Stimulated activated naive CD8-positive, alpha-beta T cell treated with anti-CD3 and anti-CD28 coated beads, Interleukin-15, Interleukin-2, amounts not matched to agents 100 U/mL and 50 U/mL, for 24 hours (primary cell): ENCODE data around the gene OSBPL1A.

Experiments used
- ATAC-seq: fragments of 150-1000 bp; cut with Tn5 transposase; one replicate; pipeline ENCODE4 v1.10.0; 2021
- DNase-seq: peaks from one replicate; pipeline ENCODE4 v3.0.0; 2021

Gene OSBPL1A

GRCh38 chr18:24267878-24268277 lies 129.7 kb downstream of the OSBPL1A start:
- ATAC-seq (no peak), DNase-seq (no peak)

GRCh38 chr18:24266131-24266530 lies 131.5 kb downstream of the OSBPL1A start:
- no peak for DNase-seq

GRCh38 chr18:24265502-24266064 lies 132.0 kb downstream of the OSBPL1A start:
- no peak for DNase-seq
- ATAC-seq, result no peak

More at GRCh38 chr18:24266131-24266530, 131.5 kb downstream of the OSBPL1A start:
- ATAC-seq, result no peak

GRCh38 chr18:24263050-24263449 lies 134.6 kb downstream of the OSBPL1A start:
- DNase-seq, result no peak
- no peak for ATAC-seq

- DNase-seq (no peak), ATAC-seq (no peak)
Observed at GRCh38 chr18:24262087-24262486, 135.5 kb downstream of the OSBPL1A start.

GRCh38 chr18:24259869-24260641 lies 137.6 kb downstream of the OSBPL1A start:
- ATAC-seq, result no peak

GRCh38 chr18:24254071-24254470 lies 143.6 kb downstream of the OSBPL1A start:
- ATAC-seq, result no peak
- no peak for DNase-seq

More at GRCh38 chr18:24259869-24260641, 137.6 kb downstream of the OSBPL1A start:
- no peak for DNase-seq

GRCh38 chr18:24249716-24250115 lies 147.9 kb downstream of the OSBPL1A start:
- DNase-seq (no peak), ATAC-seq (no peak)

- ATAC-seq (no peak), DNase-seq (no peak)
Observed at GRCh38 chr18:24248359-24248758, 149.3 kb downstream of the OSBPL1A start.

GRCh38 chr18:24246143-24246542 lies 151.5 kb downstream of the OSBPL1A start:
- DNase-seq (no peak), ATAC-seq (no peak)

GRCh38 chr18:24244698-24245097 lies 152.9 kb downstream of the OSBPL1A start:
- ATAC-seq (no peak), DNase-seq (no peak)

GRCh38 chr18:24243677-24244076 lies 153.9 kb downstream of the OSBPL1A start:
- DNase-seq (no peak), ATAC-seq (no peak)

- no peak for ATAC-seq
- no peak for DNase-seq
Observed at GRCh38 chr18:24239341-24239740, 158.3 kb downstream of the OSBPL1A start.

- DNase-seq (no peak), ATAC-seq (no peak)
Observed at GRCh38 chr18:24238387-24238786, 159.2 kb downstream of the OSBPL1A start.

GRCh38 chr18:24234850-24235418 lies 162.7 kb downstream of the OSBPL1A start:
- DNase-seq (no peak), ATAC-seq (no peak)

- ATAC-seq, result no peak
Observed at GRCh38 chr18:24234330-24234729, 163.3 kb downstream of the OSBPL1A start.

GRCh38 chr18:24232800-24233199 lies 164.8 kb downstream of the OSBPL1A start:
- no peak for ATAC-seq
- no peak for DNase-seq

More at GRCh38 chr18:24234330-24234729, 163.3 kb downstream of the OSBPL1A start:
- DNase-seq, result no peak

GRCh38 chr18:24231773-24232735 lies 165.6 kb downstream of the OSBPL1A start:
- DNase-seq, result no peak
- no peak for ATAC-seq

GRCh38 chr18:24230766-24231165 lies 166.9 kb downstream of the OSBPL1A start:
- ATAC-seq (no peak), DNase-seq (no peak)

GRCh38 chr18:24228667-24229041 lies 169.0 kb downstream of the OSBPL1A start:
- no peak for ATAC-seq
- DNase-seq, result no peak

GRCh38 chr18:24227977-24228666 lies 169.5 kb downstream of the OSBPL1A start:
- ATAC-seq (no peak), DNase-seq (no peak)

GRCh38 chr18:24220318-24220688 lies 177.3 kb downstream of the OSBPL1A start:
- DNase-seq (no peak), ATAC-seq (no peak)
